AG04449 (cell line): ENCODE measurements around the gene ELP5.
A peak's percentile ranks its signal among the peaks of the same experiment; 100 is the strongest.

Source experiments
- CTCF ChIA-PET: fragments of 350-600 bp; formaldehyde crosslinking; extraction: SDS; loops from one replicate; lab custom pipeline; 2021; ENCODE audit warnings: antibody characterized with exemption; lab: Yijun Ruan, JAX
- POLR2A ChIA-PET: fragments of 400-600, 350-600 bp; formaldehyde crosslinking; extraction: SDS; loops from one replicate; lab custom pipeline; 2020; ENCODE audit warnings: antibody characterized with exemption, inconsistent platforms; lab: Yijun Ruan, JAX
- DNase-seq: peaks from one replicate; pipeline ENCODE4 v3.0.0-alpha.2; 2010; ENCODE audit warnings: low read depth, low spot score
- H3K4me3 ChIP-seq: 2 replicates; pipeline ENCODE4 v1.5.1; 2011; ENCODE audit warnings: low read depth, mild to moderate bottlenecking, control low read depth, low read length
- TF ChIP-seq, protein P1 (sequence below): IDR thresholded peaks from one replicate; pipeline ENCODE4 v1.5.1; 2011; ENCODE audit warnings: mild to moderate bottlenecking, moderate library complexity, low read length, control low read depth, inconsistent platforms; ENCODE audit not compliant: insufficient read depth; ENCODE audit errors: missing control alignments

ELP5 gene

DNA sequence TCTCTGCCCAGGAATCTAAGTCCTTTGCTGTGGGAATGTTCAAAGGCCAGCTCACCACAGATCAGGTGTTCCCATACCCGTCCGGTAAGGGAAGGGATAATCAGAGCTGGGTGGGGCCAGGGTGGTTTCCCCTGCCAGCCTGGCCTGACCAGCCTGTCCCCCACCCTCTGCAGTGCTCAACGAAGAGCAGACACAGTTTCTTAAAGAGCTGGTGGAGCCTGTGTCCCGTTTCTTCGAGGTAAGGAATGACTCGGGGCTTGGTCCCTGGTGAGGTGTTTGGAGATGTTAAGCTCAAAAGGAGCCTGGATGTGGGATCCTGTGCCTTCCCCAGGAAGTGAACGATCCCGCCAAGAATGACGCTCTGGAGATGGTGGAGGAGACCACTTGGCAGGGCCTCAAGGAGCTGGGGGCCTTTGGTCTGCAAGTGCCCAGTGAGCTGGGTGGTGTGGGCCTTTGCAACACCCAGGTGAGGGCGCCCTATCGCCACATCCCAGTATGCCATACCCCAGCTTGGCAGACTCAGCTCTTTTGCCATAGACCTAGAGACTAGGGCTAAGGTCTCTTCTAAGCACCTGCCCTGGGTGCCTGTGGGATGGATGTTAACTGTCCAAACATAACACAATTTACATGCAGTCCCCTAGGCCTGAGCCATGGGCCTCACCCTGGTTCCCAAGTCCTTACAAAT is 31.3 kb upstream of the ELP5 start:
- ChIA-PET POLR2A (interaction anchor here (0.6 to 6.6 kb wide), 6 partner anchors 12 to 175 kb away, joined by 3 to 82 read pairs (median 8); partner anchors contain the start of genes DVL2, GABARAP and PHF23), CTCF (interaction anchor here (0.7 to 4.6 kb wide), 11 partner anchors 9 to 126 kb away, joined by 3 to 37 read pairs (median 4); no protein-coding TSS in a partner anchor)
- peak overlapping the region; percentile 83 for H3K4me3 ChIP-seq
- TF ChIP-seq, protein P1, sequence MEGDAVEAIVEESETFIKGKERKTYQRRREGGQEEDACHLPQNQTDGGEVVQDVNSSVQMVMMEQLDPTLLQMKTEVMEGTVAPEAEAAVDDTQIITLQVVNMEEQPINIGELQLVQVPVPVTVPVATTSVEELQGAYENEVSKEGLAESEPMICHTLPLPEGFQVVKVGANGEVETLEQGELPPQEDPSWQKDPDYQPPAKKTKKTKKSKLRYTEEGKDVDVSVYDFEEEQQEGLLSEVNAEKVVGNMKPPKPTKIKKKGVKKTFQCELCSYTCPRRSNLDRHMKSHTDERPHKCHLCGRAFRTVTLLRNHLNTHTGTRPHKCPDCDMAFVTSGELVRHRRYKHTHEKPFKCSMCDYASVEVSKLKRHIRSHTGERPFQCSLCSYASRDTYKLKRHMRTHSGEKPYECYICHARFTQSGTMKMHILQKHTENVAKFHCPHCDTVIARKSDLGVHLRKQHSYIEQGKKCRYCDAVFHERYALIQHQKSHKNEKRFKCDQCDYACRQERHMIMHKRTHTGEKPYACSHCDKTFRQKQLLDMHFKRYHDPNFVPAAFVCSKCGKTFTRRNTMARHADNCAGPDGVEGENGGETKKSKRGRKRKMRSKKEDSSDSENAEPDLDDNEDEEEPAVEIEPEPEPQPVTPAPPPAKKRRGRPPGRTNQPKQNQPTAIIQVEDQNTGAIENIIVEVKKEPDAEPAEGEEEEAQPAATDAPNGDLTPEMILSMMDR = peak; percentile 55
- DNase-seq = no peak

DNA sequence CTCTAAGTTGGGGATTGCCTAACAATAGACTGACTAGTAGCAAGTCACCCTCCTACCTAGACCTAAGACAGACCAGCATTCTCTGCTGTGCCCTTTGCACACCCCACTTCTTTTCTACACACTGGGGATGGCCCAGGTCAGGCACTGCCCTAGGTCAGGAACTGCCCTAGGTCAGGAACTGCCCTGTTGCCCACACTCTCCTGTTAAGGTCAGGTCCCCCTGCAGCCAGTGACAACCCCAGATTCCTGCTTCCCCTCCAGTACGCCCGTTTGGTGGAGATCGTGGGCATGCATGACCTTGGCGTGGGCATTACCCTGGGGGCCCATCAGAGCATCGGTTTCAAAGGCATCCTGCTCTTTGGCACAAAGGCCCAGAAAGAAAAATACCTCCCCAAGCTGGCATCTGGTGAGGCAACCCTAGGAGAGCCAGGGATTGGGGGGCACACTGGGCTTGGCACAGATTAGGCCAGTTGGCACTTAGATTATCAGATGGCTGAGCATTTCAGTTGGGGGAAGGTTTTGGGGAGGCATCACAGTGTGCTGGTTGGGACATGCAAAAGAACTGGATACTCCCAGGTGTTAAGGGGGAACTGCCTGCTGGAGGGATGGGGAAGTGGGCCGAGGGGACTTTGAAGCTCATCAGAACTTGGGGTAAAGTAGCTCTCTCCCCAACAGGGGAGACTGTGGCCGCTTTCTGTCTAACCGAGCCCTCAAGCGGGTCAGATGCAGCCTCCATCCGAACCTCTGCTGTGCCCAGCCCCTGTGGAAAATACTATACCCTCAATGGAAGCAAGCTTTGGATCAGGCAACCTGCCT is 30.5 kb upstream of the ELP5 start:
- DNase-seq = no peak
- TF ChIP-seq, protein P1 = no peak
- H3K4me3 ChIP-seq = peak overlapping the region; percentile 83
- POLR2A ChIA-PET = interaction anchor here (1.2 to 6.6 kb wide), 6 partner anchors 11 to 176 kb away, joined by 3 to 82 read pairs (median 8); partner anchors contain the start of genes DVL2, GABARAP and PHF23
- CTCF ChIA-PET = interaction anchor here (1.0 to 4.6 kb wide), 10 partner anchors 9 to 176 kb away, joined by 3 to 37 read pairs (median 5); no protein-coding TSS in a partner anchor

DNA sequence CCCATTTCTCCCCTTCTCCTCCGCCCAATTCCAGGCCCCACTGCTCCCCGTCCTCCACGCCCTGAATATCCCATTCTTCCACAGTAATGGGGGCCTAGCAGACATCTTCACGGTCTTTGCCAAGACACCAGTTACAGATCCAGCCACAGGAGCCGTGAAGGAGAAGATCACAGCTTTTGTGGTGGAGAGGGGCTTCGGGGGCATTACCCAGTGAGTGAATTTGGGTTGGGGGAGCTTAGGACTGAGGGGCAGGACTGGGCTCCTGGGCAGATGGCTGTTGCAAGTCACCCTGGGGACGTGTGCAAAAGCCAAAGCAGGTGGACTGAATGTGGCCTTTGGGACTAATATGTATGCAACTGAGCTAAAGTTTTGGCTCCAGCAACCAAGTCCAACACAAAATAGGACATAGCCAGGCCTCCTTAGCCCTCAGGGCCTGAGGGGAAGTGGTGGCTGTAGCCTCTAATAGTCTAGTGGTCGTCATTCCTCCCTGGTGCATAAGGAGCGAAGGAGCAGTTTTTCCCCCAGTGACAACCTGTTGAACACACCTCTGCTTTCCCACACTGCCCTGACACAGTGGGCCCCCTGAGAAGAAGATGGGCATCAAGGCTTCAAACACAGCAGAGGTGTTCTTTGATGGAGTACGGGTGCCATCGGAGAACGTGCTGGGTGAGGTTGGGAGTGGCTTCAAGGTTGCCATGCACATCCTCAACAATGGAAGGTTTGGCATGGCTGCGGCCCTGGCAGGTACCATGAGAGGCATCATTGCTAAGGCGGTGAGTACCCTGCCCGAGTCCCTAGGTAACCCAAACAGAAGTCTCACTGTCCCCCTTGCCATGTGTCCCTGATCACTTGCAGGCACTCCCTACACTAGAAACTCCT is 29.7 kb upstream of the ELP5 start:
- ChIA-PET POLR2A (interaction anchor here (1.2 to 6.6 kb wide), 2 partner anchors 11 to 17 kb away, joined by 4 to 82 read pairs; partner anchors contain the start of genes DVL2 and PHF23), CTCF (interaction anchor here (1.1 to 4.6 kb wide), 4 partner anchors 8 to 177 kb away, joined by 4 to 37 read pairs (median 5); no protein-coding TSS in a partner anchor)
- H3K4me3 ChIP-seq = no peak overlapping the region

DNA sequence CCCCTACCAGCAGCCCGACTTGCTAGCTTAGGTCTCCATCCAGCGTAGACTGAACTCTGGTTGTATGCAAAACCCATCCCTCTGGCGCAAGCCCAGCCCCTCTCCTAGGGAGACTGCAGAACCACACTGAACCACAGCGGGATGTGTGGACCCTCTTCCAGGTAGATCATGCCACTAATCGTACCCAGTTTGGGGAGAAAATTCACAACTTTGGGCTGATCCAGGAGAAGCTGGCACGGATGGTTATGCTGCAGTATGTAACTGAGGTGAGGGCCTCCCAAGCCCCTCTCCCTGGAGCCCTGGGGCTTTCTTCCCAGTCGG is 29.1 kb upstream of the ELP5 start:
- TF ChIP-seq, protein P1 = no peak
- DNase-seq = no peak
- POLR2A ChIA-PET = interaction anchor here (0.6 to 6.6 kb wide), 2 partner anchors 10 to 43 kb away, joined by 3 to 82 read pairs; partner anchors contain the start of gene DVL2

More for the DNA sequence above, 29.7 kb upstream of the ELP5 start:
- TF ChIP-seq, protein P1 = no peak
- no peak for DNase-seq

DNA sequence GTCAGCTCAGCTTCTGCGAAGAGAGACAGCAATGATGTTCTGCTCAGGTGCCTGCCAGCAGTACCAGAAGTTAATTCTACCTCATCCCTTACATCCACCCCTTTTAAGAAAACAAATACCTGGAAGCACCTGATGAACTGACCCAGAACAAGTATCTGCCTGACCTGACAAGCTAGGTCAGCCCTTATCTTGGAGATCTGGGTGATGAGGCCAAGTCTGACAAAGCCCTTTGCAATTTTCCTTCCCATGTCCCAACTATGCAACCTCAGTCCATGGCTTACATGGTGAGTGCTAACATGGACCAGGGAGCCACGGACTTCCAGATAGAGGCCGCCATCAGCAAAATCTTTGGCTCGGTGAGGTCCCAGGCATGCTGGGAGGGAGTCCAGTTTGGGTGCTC is 28.6 kb upstream of the ELP5 start:
- DNase-seq = no peak
- POLR2A ChIA-PET = interaction anchor here (0.6 to 6.6 kb wide), 2 partner anchors 10 to 43 kb away, joined by 3 to 82 read pairs; partner anchors contain the start of gene DVL2
- H3K4me3 ChIP-seq = no peak overlapping the region
- CTCF ChIA-PET = no interaction called here
- TF ChIP-seq, protein P1 = no peak

More for the DNA sequence above, 29.1 kb upstream of the ELP5 start:
- CTCF ChIA-PET = interaction anchor here (1.4 to 4.6 kb wide), 2 partner anchors 74 to 177 kb away, joined by 6 to 37 read pairs; no protein-coding TSS in a partner anchor
- no peak overlapping the region for H3K4me3 ChIP-seq
